MM.1S (cell line): ENCODE results near the gene PLEKHO1.

Source experiments
- EZH2 ChIP-seq: fragments of 300-600 bp; sonication (generic); optimal IDR thresholded peaks from 2 replicates; pipeline ENCODE3; 2017; ENCODE audit warnings: low read depth, mild to moderate bottlenecking, antibody characterized with exemption, low read length, mixed read lengths
- EZH2phosphoT487 ChIP-seq: fragments of 300-600 bp; sonication (generic); IDR thresholded peaks from 2 replicates; pipeline ENCODE4 v1.6.1; 2018; ENCODE audit warnings: antibody characterized with exemption, low read length
- TF ChIP-seq, protein P1 (sequence below): fragments of 300-600 bp; sonication (generic); IDR thresholded peaks from 2 replicates; pipeline ENCODE4 v1.5.1; 2016; ENCODE audit warnings: antibody characterized with exemption, low read length, mixed read lengths

DNA sequence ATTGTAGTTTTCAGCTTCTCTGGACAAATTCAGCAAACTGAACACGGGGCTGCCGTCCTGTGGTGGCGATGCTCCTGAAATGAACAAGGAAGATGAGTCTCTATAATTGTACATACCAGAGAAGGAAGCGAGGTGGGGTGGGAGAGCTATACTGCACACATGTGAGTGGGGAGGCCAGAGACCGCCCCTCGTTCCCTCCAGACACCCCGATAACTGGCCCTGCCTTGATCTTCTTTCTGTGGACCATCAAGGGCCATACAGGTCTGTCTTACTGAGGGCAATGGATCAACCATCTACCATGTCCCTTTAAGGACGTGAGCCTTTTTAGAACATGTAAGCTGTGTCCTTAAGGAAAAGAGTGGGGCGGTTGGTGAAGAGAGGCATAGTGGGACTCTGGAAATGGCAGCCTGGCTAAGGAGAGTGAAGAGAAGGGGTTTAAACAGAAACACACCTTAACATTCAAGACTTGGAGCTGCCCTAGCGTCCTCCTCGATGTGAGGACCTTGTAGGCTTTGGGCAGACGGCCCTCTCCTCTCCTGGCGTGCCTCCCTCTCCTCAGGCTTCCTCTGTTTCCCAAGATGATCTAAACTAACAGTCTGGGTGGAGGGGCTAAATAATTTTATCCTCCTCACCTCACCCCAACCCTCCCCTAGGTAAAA is 5.8 kb downstream of the PLEKHO1 start:
- TF ChIP-seq, protein P1, sequence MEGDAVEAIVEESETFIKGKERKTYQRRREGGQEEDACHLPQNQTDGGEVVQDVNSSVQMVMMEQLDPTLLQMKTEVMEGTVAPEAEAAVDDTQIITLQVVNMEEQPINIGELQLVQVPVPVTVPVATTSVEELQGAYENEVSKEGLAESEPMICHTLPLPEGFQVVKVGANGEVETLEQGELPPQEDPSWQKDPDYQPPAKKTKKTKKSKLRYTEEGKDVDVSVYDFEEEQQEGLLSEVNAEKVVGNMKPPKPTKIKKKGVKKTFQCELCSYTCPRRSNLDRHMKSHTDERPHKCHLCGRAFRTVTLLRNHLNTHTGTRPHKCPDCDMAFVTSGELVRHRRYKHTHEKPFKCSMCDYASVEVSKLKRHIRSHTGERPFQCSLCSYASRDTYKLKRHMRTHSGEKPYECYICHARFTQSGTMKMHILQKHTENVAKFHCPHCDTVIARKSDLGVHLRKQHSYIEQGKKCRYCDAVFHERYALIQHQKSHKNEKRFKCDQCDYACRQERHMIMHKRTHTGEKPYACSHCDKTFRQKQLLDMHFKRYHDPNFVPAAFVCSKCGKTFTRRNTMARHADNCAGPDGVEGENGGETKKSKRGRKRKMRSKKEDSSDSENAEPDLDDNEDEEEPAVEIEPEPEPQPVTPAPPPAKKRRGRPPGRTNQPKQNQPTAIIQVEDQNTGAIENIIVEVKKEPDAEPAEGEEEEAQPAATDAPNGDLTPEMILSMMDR, result no peak
- TF ChIP-seq EZH2, result no peak
- TF ChIP-seq EZH2phosphoT487, result no peak
